ENCODE data around the gene SMO.

The SMO gene

GRCh38 chr7:129188372-129188891 is at the start of gene SMO:
TSS of gene SMO (plus strand) at chr7:129188633. CDS start at chr7:129189152, 519 bp downstream.
- Histone ChIP-seq H3K9me3 (ENCODE audit: insufficient read depth, low read length) (no peaks in the 10 kb centered on the region), H3K79me2 (ENCODE audit: insufficient read depth, low read length) (no peaks in the 10 kb centered on the region), H3K27ac (ENCODE audit: low read depth, low read length) (no peak within 1 kb of the TSS), H3K27me3 (ENCODE audit: low read length) (no peaks in the 10 kb centered on the region), H3K4me3 (ENCODE audit: insufficient read depth, low read length, poor library complexity, severe bottlenecking) (peak within 1 kb of the TSS; percentile 32), H3K4me2 (ENCODE audit: low read depth, low read length, poor library complexity, severe bottlenecking) (peak within 1 kb of the TSS; percentile 41), H4K20me1 (ENCODE audit: low read depth, low read length) (no peaks in the 10 kb centered on the region), H3K9me2 (replicated peaks; ENCODE audit: insufficient read depth, low read length) (no peaks in the 10 kb centered on the region), H3K36me3 (ENCODE audit: low read length) (no peaks in the 10 kb centered on the region), H3F3A (ENCODE audit: insufficient read depth) (no peaks in the 10 kb centered on the region), H2AFZ (ENCODE audit: low read depth, low read length, severe bottlenecking) (peak within 1 kb of the TSS; percentile 56), H3K9ac (ENCODE audit: low read length) (peak within 1 kb of the TSS; percentile 25)
- no peak for TF ChIP-seq EZH2phosphoT487 (conservative IDR thresholded peaks at IDR 0.05; ENCODE audit: low read length)
- TF ChIP-seq CTCF (IDR thresholded peaks at IDR 0.05; ENCODE audit: insufficient read depth, low read length, poor library complexity, severe bottlenecking): no peak

- H3K4me2 ChIP-seq (ENCODE audit: low read depth, low read length, poor library complexity, severe bottlenecking): peak overlapping the region; percentile 78
- no peaks in the 10 kb centered on the region for H3K36me3 ChIP-seq (ENCODE audit: low read length)
- peak overlapping the region; percentile 65 for H3K4me3 ChIP-seq (ENCODE audit: insufficient read depth, low read length, poor library complexity, severe bottlenecking)
- TF ChIP-seq CTCF (IDR thresholded peaks at IDR 0.05; ENCODE audit: insufficient read depth, low read length, poor library complexity, severe bottlenecking) (no peak), EZH2phosphoT487 (conservative IDR thresholded peaks at IDR 0.05; ENCODE audit: low read length) (no peak)
- peak overlapping the region; percentile 81 for H2AFZ ChIP-seq (ENCODE audit: low read depth, low read length, severe bottlenecking)
- H4K20me1 ChIP-seq (ENCODE audit: low read depth, low read length): no peaks in the 10 kb centered on the region
- H3K9ac ChIP-seq (ENCODE audit: low read length): peak overlapping the region; percentile 82
- no peaks in the 10 kb centered on the region for H3K9me3 ChIP-seq (ENCODE audit: insufficient read depth, low read length)
- H3F3A ChIP-seq (ENCODE audit: insufficient read depth): peaks cover 6% of the 10 kb centered on the region; the same call in 1 of the 2 replicates
- H3K27me3 ChIP-seq (ENCODE audit: low read length): no peaks in the 10 kb centered on the region
- H3K9me2 ChIP-seq (replicated peaks; ENCODE audit: insufficient read depth, low read length): no peaks in the 10 kb centered on the region
- peaks cover 20% of the 10 kb centered on the region; the same call in 1 of the 2 replicates for H3K79me2 ChIP-seq (ENCODE audit: insufficient read depth, low read length)
- H3K27ac ChIP-seq (ENCODE audit: low read depth, low read length): no peak overlapping the region
Measured at GRCh38 chr7:129143724-129144094, 44.7 kb upstream of the SMO start.

- no peaks in the 10 kb centered on the region for H3K9me2 ChIP-seq (replicated peaks; ENCODE audit: insufficient read depth, low read length)
- H3K4me2 ChIP-seq (ENCODE audit: low read depth, low read length, poor library complexity, severe bottlenecking): peak within 1 kb of the TSS; percentile 78
- H3K36me3 ChIP-seq (ENCODE audit: low read length): no peaks in the 10 kb centered on the region
- H3F3A ChIP-seq (ENCODE audit: insufficient read depth): peaks cover 4% of the 10 kb centered on the region; the same call in 1 of the 2 replicates
- H3K9ac ChIP-seq (ENCODE audit: low read length): peak within 1 kb of the TSS; percentile 82
- peak within 1 kb of the TSS; percentile 78 for H3K27ac ChIP-seq (ENCODE audit: low read depth, low read length)
- H3K4me3 ChIP-seq (ENCODE audit: insufficient read depth, low read length, poor library complexity, severe bottlenecking): peak within 1 kb of the TSS; percentile 65
- H3K27me3 ChIP-seq (ENCODE audit: low read length): no peaks in the 10 kb centered on the region
- H2AFZ ChIP-seq (ENCODE audit: low read depth, low read length, severe bottlenecking): peak within 1 kb of the TSS; percentile 92
- peaks cover 20% of the 10 kb centered on the region; the same call in 1 of the 2 replicates for H3K79me2 ChIP-seq (ENCODE audit: insufficient read depth, low read length)
- H4K20me1 ChIP-seq (ENCODE audit: low read depth, low read length): no peaks in the 10 kb centered on the region
- H3K9me3 ChIP-seq (ENCODE audit: insufficient read depth, low read length): no peaks in the 10 kb centered on the region
- TF ChIP-seq CTCF (IDR thresholded peaks at IDR 0.05; ENCODE audit: insufficient read depth, low read length, poor library complexity, severe bottlenecking) (no peak), EZH2phosphoT487 (conservative IDR thresholded peaks at IDR 0.05; ENCODE audit: low read length) (no peak)
Measured at GRCh38 chr7:129144095-129144833, 44.2 kb upstream of the SMO start, which contains the start of gene TSPAN33. TSS of gene TSPAN33 (plus strand) at chr7:129144707. CDS start at chr7:129144981, 274 bp downstream.

All from SU-DHL-6 (cell line).